ENCODE measurements around the gene TRAPPC10.
A peak's percentile ranks its signal among the peaks of the same experiment; 100 is the strongest.

Gene TRAPPC10

DNA sequence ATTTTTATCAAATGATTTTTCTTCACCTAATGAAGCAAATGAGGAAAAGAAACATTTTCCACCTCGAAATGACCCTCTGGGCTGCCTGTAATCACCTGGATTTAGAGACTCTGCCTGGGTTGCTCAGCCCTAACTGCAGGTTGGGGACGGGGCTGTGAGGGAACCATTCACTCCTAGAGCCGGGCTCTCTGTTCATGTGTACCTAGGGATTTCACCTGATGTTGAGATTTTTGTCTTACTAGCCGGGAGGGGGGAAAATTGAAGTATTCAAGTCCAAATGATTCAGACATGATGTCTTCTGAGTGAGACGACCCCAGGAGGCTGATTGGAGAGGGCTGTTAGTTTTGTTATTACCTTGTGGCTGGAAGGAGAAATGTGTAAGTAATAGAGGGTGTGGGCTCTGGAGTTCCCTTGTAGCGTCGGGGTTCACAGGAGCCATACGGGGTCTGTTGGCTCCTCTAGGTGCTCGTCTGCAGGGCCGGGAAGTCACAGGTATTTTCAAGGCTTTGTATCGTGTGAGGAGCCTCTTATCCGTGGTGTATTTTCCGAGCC, 52.8 kb downstream of the TRAPPC10 start:
- DNase-seq (ENCODE audit: low read depth in 2 of 2) = no peak

DNA sequence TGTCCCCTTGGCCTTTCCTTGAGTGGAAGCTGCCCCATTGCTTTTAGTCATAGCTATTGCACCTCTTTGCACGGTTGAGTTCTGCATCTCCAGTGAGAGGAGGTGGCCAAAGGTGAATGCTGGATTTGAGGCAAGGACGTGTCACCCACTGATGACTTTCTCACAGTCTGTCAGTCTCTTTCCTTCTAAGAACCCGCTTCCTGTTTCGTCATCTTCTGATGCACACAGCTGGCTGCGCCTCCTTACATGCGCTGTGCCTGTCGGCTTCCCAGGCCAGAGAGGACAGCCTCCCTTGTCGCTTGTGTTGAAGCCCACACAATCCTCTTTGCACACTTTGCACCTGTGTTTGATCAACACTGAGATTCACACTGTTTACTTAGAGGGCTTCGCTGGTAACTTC, 53.3 kb downstream of the TRAPPC10 start:
- peak; percentile 70 for DNase-seq (ENCODE audit: low read depth in 2 of 2)

DNA sequence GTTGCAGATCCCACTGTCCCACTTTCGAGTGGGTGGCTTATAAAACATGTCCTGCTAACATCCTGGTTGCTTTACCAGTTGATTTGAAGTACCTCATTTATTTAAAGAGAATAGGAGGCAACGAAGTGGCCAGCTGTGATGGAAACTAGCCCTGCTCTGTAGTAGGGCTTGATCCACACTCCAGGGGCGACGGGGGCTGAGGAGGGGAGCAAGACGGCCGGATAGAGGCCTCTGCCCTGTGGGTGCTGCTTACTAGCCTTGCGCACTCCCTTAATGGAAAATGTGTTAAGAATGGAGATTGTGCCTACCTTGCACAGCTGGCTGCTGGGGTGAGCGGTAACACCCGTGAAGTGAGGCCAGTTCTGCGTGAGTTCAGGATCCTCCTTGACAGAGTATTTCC, 54.0 kb downstream of the TRAPPC10 start:
- DNase-seq (ENCODE audit: low read depth in 2 of 2) = no peak

DNA sequence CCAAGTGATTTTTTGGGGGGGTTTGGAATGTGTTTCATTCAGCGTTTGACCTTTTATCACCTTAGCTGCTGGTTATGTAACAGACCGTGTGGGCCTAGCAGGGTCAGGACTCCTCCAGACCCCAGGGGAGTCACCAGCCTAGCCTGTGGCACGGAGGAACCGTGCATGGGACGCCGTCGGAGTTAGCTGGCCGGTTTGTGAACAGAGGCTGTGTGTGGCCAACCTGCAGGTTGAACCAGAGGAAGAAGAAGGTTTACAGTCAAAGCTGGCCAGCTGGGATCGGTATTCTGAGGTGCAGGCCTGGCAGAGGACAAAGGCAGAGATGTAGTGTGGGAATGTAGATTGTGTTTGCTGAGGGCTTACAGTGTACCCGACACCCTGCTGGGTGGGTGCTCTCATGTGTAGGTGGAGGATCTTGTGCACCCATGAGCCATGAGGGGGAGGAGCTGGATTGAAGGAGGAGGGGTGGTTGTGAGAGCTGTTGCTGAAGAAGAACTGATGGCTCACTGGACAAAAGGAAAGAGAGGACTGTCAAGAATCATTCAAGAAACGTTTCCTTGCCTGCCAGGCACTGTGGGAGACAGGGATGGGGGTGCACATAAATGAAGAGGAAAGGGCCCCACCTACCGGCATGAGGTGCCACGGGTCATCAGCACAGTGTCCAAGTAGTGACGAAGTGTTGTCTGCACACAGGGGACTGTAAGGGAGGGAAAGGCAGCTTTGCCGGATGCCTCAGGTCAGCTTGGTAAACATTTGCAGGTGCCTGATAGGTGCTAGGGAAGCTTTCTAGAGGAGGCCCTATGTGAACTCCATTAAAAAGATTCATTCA, 55.1 kb downstream of the TRAPPC10 start:
- no peak for DNase-seq (ENCODE audit: low read depth in 2 of 2)

DNA sequence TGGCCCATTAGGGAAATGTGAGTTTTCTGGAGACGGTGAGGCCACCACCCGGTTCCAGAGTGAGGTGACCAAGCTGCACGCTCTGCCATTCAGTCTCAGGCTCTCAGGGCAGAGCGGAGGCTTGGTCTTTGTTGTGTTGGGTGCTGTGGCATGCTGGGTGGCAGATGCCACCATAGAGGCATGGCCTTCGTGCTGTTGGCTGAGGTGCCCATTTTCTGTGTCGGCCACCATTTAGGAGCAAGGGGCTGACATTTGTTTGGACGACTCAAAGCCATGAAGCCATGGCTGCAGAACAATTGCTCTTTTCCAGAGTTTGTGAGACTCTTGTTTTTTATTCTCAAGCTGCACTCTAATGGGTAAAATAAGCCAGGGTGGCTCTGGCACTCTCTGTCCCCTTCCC, 58.3 kb downstream of the TRAPPC10 start:
- no peak for DNase-seq (ENCODE audit: low read depth in 2 of 2)

DNA sequence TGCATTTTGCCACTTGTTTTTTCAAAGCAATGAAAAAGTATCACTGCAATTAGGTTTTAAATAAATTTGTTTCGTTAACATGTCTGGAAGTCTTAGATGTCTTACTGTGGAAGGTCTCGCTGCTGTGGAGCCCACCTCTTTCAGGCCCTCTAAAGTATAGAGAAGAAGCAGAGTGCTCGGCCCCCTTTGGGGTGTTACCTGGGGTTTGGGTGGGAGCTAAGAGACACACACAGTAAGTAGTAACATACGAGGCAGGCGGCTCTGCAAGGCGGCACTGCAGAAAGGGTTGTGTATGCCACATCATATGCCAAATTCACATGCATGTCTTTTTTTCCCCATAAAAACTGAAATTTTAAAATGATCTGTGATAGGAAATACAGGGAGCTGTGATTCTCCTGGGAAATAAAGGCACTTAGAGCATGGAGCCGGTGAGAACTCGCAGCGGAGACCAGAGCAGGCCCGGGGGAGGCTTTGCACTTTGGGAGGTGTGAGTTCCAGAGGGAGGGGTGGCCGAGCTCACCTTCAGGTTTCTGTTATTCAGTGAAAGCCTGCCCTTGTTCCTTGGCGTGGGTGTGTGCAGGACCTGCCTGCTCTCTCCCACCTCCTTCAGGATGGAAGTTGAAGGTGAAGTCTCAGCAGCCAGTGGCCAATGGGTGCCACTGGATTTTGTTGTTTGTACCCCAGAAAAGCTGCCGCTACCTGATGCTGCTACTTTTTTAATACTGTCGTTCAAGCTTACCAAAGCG, 59.4 kb downstream of the TRAPPC10 start:
- DNase-seq (ENCODE audit: low read depth in 2 of 2) = no peak

DNA sequence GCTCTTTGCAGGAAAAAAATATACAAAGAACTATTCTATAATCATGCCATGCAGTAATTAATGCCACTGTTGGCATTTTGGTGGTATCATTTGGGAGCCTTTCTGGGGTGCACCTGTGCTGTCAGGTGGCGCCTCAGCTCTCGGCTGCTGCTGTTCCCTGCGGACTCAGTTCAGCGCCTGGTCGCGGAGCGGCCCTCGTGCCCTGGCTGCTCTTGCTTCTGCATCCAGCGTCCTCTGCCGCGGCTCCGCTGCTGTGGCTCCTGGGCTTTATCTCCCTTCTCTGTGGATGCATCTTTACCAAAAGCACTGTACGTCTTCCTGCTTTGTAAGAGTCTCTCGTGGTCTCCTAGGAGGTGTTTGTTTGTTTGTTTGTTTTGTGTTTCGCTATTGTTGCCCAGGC, 60.0 kb downstream of the TRAPPC10 start:
- no peak for DNase-seq (ENCODE audit: low read depth in 2 of 2)

DNA sequence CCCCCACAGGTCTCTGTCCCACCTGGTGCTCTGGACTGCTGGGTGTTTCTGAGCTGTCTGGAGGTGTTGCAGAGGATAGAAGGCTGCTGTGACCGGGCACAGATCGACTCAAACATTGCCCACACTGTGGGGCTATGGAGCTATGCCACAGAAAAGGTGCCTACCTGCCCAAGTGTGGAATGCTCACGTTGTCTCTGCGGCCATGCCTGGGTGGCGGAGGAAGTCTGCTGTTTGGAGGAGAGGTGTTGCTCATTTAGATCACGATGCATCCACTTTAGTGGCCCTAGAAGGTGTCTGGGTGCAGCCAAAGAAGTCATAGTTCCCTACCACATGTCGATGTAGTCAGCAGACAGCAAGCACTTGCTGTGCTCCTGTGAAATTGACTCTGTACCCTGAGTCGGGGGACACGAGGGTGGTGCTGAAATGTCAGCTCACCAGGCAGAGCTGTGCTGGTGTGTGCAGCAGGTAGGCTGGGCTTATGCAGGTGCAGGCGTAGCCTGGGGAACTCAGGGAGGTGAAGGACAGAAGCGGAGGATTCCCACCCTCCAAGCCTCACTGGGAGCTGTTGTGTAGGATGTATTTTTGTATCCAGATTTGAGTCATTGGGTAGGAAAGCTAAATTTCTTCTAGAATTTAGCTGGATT, 62.3 kb downstream of the TRAPPC10 start:
- no peak for DNase-seq (ENCODE audit: low read depth in 2 of 2)

DNA sequence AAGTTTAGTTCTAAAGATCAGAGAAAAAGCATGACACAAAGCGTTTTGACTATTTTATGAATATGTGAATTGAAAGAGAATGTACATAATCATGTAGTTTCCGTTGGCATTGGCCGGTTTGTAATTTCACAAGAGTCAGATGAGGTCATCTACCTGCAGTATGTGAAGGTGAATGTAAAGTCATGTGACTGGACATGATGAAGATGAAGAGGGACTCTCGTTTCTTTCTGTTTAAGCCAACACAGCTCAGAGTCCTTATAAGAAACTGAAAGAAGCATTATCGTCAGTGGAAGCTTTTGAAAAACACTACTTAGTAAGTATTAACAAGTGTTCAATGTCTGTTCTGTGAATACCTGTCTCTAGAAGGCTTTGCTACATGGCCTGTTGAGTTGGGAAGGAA, 64.2 kb downstream of the TRAPPC10 start:
- DNase-seq (ENCODE audit: low read depth in 2 of 2) = no peak

DNA sequence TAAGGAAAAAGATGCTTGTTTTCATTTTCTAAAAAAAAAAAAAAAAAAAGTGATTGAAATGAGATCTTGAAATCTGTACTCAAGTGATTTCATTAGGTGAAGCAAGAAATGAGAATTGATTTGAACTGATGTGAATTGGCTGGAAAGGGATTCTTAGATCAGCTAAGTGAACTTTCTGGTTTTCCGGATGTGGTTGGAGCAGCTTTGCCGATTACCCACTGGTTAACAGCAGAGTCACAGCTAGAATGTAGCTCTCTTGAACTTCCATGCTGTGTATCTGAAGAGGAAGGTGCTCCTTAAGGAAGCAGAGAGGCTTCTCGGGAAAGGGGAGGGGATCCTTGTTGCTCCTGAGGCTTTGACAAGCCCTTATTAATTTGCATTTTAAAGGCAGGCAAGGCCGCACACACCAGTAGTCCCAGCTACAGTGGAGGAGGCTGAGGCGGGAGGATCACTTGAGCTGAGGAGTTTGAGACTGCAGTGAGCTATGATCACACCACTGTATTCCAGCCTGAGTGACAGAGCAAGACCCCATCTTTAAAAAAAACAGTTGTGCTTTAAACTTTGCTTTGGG, 66.4 kb downstream of the TRAPPC10 start:
- no peak for DNase-seq (ENCODE audit: low read depth in 2 of 2)

DNA sequence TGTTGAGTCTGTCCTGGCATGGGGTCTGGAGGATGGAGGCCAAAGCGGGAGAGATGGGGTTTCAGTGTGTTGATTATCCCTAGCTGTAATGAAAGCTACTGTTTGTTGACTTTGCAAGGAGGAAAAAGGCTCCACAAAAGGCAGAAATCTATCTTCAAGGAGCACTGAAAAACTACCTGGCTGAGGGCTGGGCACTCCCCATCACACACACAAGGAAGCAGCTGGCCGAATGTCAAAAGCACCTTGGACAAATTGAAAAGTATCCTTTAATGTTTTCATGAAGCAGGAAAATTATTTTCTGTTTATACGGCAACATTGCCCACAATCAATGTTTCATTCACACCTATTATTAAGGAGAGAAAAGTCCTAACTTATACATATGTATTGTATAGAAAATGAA, 67.3 kb downstream of the TRAPPC10 start:
- no peak for DNase-seq (ENCODE audit: low read depth in 2 of 2)

DNA sequence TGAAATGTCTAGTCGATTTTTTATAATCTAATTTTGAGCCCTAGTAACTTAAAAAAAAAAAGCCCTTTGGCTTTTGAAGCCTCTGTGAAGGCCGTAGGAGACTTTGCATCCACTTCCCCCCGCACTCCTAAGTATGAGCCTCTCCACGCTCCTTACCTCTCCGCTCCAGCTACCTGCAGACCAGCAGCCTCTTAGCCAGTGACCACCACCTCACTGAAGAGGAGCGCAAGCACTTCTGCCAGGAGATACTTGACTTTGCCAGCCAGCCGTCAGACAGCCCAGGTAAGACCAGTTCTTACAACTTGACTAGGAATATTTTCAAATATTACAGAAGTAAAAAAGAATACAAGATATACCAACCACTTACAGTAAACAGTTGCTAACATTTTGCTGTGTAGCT, 67.7 kb downstream of the TRAPPC10 start:
- no peak for DNase-seq (ENCODE audit: low read depth in 2 of 2)

DNA sequence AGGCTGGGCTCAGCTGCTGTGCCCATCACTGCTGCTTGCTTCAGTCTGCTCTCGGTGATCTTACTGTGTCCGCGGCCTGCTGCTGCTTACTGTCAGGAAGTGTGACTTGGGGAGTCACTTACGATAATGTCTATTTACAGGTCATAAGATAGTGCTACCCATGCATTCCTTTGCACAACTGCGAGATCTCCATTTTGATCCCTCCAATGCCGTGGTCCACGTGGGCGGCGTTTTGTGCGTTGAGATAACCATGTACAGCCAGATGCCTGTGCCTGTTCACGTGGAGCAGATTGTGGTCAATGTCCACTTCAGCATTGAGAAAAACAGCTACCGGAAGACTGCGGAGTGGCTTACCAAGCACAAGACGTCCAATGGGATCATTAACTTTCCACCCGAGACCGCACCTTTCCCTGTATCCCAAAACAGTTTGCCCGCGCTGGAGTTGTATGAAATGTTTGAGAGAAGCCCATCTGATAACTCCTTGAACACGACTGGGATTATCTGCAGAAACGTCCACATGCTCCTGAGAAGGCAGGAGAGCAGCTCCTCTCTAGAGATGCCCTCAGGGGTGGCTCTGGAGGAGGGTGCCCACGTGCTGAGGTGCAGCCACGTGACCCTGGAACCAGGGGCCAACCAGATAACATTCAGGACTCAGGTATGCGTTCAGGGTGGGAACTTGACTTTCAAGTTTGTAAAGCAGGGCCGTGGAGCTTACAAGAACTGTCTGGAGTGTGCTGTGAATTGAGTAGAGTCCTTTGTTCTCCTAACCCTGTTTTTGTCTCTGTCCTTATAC, 70.7 kb downstream of the TRAPPC10 start:
- DNase-seq (ENCODE audit: low read depth in 2 of 2) = no peak

DNA sequence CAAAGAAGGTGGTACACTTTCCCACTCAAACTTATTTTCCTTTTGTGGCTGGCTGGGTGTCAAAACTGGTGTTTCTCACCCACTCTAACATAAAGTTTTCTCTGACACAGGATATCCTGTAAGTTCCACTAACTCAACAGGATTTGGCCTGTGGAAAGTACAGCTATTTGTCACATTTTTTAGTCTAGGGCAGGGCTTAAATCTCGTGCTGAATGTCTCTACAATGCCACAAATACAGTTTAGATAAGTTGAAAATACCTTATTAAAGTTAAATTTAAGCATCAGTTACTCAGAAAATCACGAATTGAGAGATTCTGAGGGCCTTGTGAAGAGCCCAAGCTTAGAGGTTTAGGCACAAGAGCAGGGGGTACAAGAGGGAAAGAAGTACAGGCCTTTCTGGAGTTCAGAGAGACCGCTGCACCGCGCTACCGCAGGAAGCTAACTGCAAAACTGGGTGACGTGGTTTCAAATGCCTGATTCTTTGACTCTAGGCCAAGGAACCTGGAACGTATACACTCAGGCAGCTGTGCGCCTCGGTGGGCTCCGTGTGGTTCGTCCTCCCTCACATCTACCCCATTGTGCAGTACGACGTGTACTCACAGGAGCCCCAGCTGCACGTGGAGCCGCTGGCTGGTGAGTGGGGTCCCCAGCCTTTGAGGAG, 71.7 kb downstream of the TRAPPC10 start:
- DNase-seq (ENCODE audit: low read depth in 2 of 2) = peak; percentile 48 to 55

DNA sequence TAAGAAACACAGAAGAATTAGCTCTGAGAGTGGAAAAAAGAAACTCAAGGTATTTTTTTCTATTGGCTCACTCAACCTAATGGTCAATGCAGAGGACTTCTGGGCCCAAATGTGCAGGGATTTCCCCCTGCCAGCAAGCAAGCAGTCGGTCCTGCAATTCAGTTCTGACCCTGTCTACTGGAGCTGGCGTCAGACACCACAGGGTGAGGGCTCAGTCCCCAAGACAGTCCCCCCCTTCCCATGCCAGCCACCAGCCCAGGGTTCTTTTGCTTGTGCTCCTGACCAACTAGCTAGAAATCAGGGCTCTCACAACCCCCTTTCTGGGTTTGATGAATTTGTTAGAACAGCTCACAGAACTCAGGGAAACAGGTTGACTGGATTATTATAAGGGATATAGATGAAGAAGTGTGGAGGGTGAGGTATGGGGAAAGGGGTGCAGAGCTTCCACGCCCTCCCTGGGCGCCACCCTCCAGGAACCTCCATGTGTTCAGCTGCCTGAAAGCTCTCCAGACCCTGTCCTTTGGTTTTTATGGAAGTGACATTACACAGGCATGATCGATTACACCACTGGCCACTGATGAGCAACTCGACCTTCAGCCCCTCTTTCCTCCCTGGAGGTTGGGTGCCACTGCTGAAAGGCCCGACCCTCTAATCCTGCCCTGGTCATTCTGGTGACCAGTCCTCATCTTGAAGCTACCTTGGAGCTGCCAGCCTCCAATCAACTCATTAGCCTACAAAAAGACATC, 72.6 kb downstream of the TRAPPC10 start:
- no peak for DNase-seq (ENCODE audit: low read depth in 2 of 2)

DNA sequence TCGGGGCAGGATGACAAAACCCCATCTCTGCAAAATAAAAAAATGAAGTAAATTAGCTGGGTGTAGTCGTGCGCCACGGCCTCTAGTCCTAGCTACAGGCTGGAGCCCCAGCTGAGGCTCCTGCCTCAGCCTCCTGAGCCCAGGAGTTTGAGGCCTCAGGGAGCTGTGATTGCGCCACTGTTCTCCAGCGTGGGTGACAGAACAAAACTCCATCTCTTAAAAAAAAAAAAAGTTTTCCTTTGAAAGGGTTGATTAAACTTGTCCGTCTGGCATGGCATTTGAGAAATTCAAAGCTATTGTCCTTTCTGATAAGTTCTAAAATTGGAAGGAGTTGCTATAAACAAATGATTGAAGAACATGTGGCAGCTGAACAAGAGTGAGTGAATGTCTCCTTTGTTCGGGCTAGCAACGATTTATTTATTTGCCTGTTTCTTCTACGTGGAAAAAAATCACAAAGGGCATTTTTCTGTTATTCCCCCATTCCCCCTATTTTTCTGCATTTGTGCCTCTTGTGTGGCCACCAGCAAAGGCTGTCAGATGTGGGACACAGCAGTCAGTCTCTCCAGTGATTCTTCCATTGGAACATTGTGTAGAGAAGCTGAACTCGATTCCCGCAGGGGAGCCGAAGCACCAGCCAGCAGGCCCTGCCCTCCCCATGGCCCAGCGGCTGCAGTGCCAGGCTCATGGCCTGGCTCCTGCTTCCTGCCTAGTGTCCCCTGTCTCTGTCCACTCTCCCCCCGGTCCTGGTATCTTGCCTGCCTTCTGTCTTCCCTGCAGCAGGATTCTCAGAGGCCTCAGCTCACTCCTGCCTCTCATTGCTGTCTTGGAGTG, 73.6 kb downstream of the TRAPPC10 start:
- DNase-seq (ENCODE audit: low read depth in 2 of 2) = no peak

DNA sequence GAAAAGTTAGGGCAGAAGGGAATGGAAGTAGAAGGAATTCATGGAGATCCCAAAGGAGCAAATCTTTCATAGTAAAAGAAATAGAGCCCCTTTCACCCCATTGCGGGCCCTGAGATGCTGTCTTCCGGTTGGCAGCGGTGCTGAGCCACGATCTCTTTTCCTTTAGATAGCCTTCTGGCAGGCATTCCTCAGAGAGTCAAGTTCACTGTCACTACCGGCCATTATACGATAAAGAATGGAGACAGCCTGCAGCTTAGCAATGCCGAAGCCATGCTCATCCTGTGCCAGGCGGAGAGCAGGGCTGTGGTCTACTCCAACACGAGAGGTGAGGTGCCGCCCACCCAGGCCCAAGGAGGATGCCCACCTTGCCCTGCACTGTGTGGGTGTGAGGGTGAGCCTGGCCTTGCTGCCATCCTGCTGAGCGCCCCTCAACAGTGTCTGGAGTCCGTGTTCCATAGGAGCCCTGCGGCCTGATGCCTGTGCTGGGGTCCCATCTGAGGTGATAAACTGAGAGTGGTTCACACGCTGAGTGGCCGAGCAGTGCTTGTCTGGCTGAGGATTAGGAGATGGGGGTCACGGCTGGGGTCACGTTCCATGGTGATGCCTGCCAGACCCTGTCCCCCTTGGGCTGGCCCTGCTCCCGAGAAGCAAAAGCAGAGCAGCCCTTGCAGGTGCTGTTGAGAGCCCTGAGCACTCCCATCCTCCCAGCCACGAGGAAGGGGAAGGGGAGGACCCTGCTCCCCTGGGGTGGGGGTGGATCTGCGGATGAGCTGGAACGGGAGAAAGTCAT, 74.7 kb downstream of the TRAPPC10 start:
- DNase-seq (ENCODE audit: low read depth in 2 of 2) = no peak

All from stimulated activated CD4-positive, alpha-beta T cell treated with anti-CD3 and anti-CD28 coated beads, Interleukin-15, amount 100 ng/mL, for 48 hours (primary cell).